Ovary (tissue), 3 donors: ENCODE data around the gene STIL.

ENCODE experiments used
- CTCF ChIP-seq, 3 donors: fragments of 450-650 bp in 2 of 3; fragments of 200-600 bp in 1 of 3; IDR thresholded peaks; one replicate each; pipeline versions ENCODE4 v1.5.1 to v1.8.0; 2016 to 2022; ENCODE audit warnings: antibody characterized with exemption in 3 of 3, mild to moderate bottlenecking in 1 of 3
- POLR2A ChIP-seq: fragments of 450-650 bp; IDR thresholded peaks from one replicate; pipeline ENCODE4 v1.6.1; 2017; ENCODE audit warnings: antibody characterized with exemption, mild to moderate bottlenecking, moderate library complexity
- donor health status: DM: no; HTN: no; CAD: no.

GRCh38 chr1:47224676-47225399, 89.1 kb downstream of the STIL start:
- TF ChIP-seq CTCF (IDR thresholded peaks at IDR 0.05): no peak
- no peak for TF ChIP-seq POLR2A
